Pons (tissue), 1 donor: ENCODE results near the gene SULF2.
A peak's percentile ranks its signal among the peaks of the same experiment; 100 is the strongest.

Experiments used
- DNase-seq: peaks from one replicate; pipeline ENCODE4 v3.0.0-alpha.2; 2016; ENCODE audit warnings: low spot score

SULF2 gene

DNA sequence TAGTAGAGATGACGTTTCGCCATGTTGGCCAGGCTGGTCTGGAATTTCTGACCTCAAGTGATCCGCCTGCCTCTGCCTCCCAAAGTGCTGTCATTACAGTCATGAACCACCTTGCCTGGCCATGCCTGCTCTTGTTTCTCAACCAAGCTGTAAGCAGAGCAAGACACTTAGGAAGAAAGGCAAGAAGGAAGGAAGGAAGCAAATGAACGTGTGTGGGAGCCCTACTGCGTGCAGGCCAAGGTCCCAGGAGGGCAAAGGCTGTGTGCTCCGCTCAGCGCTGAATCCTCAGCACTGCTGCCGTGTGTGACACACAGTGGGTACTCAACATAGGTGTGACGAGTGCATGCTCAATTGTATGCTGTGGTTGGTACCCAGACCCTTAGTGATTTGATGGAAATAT, 47.4 kb downstream of the SULF2 start:
- DNase-seq = no peak

DNA sequence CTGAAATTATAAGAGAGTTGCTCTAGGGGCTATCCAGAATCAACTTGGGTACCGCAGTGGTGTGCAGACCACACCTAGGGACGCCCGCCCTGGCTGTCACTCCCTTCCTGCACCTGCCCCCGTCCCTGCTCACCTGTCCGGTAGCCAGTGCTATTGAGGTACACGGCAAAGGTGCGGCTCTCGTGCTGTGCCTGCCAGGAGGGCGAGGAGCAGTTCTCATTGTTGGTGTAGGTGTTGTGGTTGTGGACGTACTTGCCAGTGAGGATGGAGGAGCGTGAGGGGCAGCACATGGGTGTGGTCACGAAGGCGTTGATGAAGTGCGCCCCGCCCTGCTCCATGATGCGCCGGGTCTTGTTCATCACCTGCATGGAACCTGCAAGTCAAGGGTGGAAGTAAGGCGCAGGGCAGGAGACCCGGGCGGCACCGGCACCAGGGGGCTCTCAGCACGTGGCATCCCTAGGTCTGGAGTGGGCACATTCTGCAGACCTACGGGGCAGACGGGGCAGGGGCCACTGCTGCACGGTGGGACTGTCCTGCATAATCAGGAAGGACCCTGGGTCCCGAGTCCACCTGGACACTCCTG, 48.6 kb downstream of the SULF2 start:
- DNase-seq = no peak

DNA sequence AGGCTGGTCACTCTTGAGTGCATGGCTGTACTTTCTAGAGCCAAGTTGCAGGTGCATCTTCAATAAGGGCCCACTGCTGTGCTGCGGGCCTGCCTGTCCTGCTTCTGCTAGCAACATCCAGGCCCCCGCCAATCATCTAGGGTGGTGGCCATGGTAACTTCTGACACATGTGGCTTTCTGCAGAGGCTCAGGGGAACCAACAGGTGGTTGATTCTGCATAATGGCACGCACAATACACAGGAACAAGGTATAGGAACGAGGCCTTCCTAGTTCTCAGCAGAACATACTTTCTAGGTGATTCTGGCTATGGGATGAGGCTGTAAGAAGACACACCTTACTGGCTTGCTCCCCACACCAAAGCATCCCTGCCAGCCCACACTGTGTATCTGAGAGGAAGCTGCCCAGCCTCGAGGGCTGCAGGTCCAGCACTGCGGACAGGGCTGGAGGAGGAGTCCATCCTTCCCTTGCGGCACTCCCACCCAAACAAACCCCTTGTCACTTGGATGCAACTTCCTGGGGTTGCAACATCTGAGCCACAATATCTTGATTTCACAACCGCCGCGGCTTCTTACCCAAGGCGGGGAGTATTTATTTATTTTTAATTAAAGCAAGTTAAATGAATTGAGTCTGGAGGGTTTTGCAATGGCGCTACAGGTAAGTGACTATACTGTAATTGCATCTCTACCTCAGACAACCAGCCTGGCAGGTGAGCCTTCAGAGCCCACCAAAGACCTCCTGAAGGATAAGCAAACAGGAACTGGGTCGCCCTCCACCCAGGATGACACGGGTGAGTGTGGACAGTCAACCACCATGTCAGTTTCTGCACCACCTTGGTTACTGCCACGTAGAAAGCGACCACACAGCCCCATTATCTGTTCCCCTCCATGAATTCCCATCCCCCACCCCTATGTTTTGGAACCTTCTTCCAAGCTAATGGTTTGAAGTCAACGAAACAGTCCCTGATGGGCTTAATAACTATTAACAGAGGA, 49.6 kb downstream of the SULF2 start:
- DNase-seq = no peak

DNA sequence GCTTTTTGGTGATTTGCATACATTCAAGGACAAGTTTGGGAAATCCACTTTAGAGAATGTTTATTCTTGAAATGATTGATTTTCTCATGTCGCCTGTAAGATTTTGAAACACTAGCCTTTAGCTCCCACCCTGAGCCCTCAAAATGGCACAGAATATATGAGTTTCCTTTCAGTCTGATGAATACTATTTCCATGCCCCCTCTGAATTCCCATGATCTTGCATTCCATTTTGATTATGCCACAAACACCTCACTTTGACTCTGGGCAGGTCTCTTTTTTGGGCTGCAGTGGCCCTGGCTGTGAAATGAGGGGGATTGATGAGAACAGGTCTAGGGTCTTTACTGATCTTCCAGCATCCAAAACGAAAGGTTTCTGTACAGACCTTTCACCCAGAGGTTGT, 50.4 kb downstream of the SULF2 start:
- DNase-seq = no peak

DNA sequence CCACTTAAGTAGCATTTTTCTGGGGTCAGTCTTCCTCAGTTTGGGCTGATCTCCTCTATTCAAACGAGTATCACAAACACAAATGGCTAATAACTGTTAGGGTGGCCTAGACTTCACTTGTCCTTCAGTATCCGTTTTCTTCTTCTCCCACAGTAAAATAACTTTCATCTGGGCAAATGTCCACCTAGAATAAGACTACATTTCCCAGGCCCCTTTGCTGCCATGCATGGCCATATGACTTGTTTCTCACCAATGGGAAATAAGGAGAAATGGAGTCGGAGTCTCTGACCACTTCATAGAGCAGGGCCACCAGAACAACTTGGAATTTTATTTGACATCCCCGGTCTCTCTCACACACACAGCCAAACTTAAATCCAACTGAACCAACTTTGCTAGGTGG, 51.4 kb downstream of the SULF2 start:
- DNase-seq = no peak

DNA sequence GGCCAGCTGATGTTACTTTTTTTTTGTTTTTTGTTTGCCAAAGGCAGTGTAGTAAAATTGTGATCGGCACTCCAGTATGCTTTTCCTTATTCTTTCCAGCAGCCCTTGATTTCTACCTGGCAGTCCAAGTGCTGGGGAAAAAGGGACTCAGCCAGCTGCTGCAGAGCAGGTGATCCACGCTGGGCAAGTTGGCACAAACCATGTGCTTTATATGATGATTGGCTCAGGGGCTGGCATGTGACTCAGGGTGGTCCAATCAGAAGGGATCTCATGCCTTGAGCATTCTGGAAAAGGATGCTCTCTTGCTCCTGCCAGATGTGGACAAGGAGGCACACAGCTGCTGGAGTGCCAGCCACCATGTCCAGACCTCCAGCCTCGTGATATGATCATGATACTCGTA, 54.5 kb downstream of the SULF2 start:
- DNase-seq = no peak

DNA sequence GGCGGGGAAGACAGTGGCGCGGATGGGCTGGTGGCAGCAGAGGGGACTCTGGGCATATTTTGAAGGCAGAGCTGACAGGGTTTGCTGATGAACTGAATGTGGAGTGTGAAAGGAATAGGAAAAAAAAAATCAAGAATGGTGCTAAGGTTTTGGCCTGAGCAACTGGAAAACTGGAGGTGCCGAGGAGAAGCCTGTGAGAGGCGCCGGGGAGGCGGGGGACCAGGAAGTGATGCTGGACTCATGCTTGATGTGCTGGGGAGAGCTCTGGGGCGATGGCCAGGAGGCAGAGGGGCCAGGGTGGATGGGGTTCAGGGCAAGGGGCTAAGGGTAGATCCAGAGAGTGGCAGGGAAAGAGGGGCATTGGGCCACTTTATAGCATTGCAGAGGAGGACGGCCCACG, 55.8 kb downstream of the SULF2 start:
- DNase-seq = no peak

DNA sequence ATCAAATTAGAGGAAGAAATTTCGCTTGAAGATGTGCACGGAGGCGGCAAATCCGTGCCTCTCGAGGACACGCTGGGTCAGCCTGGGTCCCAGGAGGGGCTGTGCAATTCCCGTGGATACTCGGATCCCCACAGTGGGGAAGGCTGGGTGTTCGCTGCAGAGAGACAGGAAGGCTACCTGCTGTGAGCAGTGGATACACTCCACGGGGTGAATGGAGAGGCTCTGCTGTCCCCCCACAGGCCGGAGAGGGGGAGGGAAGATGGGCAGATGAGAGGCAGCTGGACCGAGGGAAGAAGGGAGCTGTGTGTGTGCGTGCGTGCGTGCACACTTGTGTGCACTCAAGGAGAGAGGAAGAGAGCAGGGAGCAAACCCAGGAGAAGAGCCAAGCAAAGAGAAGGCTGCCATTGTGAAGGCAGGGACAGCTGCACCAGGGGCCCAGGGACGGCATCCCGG, 57.3 kb downstream of the SULF2 start:
- peak; percentile 89 for DNase-seq

DNA sequence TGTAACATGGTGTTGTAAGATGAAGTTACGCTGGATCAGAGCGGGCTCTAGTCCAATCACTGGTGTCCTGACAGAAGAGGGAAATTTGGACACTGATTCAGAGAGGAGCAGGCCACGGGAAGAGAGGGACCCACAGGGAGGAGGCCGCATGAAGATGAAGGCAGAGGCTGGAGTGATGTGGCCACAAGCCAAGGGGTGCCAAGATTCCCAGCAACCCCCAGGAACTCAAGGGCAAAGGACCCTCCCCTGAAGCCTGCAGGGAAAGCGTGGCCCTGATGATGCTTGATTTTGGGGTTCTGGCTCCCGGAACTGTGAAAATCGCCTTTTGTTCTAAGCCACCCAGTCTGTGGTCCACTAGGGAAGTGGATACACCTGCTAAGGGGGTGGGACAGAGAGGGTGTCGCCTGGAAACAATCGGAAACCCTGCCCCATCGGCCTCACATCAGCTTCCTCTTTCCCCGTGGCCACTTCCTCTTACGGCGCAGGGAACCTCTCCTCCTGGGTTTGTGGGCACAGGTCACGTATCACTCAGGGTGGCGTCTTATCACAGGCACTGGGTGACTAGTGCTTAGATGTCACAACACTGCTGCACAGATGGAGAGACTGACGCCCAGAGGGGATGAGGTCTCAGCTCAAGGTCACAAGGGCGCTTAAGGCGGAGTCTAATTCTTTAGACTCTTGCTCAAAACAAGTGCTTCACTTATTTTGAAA, 58.0 kb downstream of the SULF2 start:
- DNase-seq = peak; percentile 80

DNA sequence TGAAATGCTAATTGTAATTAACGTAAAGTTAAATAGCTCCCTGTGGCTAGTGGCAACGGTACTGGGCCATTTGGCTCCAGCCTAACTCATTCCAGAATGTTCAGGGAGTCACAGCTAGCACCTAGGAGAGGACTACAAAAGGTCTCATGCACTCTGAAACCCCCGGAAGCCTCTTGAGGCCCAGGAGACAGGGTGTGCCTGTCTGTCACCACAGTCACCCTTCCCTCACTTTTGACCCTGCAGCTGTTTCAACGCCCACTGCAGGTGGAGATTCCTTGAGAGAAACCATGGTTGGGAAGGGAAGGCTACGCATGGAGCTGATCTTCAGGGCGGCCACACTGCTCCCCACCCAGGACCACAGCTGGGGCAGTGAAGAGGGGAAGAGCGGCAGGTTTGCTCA, 58.6 kb downstream of the SULF2 start:
- DNase-seq = no peak

DNA sequence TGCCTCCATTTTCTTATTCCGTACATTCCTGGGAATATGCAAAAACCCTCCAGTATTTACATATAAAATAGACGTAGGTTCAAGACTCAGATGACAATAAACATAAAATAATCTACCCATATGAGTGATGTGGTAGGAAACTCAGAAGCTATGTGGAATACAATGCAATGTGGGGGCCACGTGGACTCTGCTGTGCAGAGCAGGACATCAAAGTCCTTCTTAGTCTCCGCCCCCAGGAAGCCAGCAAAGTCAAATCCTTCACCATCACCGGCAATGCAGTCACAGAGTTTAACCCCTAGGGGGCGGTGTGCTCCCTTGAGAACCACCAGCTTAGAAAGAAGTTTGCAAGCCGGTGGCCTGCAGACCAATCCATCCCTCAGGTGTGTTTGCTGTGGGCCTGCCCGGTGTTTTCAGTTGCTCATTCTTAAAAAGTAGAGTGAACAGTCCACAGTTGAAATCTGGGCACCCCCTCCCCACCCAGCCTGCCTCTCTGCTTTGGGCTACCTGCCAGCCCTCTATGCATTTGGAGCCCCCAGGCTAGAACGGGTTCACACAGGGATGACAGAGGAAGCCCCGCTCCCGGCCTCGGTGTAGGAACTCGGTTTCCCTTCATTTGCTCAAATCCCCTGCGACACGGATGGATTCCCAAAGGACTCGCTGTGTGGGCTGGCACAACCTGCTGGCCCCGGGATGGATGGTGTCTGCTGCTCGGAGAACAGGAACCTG, 59.9 kb downstream of the SULF2 start:
- DNase-seq = peak; percentile 83

DNA sequence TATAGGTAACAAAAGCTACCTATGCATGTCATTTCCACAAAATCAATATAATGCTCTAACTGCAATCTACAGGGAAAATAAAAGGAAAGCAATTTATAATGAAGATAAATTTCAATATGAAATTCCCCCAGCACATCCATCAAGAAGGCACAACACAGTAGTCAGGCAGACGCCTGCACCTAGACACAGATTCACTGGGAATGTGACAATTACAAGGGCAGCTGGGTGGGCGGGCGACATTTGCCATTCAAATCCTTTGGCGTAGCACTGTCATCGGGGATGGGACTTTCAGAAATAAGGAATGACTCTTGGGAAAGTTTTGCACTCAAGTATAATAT, 60.4 kb downstream of the SULF2 start:
- DNase-seq = no peak

DNA sequence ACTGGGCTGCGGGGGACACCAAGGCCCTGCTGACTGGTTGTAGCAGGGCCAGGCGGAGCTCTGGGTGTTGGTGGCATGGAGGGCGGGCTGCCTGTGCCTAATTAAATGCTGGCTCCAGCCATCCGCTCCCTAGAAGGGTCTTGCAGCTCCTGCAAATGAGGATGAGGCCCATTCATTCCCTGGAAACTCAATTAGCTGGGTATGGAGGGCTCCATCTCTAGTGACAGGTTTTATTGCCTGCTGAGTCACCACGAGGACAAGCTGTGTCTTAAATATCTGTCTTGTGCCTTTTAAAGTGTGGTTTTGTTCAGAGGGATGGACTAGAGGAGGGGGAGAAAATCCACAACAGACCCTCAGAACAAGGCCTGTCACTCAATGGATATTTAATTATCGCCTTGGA, 60.9 kb downstream of the SULF2 start:
- no peak for DNase-seq

DNA sequence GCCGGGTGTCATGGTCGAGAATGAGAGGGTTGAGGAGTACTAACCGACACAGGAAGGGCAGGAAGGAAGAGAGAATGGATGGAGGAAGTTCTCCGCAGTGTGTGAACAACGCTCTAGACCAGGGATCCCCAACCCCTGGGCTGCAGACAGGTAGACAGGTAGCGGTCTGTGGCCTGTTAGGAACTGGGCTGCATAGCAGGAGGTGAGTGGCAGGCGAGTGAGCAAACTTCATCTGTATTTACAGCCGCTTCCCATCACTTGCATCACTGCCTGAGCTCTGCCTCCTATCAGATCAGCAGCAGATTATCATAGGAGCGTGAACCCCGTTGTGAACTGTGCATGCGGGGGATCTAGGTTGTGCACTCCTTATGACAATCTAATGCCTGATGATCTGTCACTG, 62.0 kb downstream of the SULF2 start:
- no peak for DNase-seq

DNA sequence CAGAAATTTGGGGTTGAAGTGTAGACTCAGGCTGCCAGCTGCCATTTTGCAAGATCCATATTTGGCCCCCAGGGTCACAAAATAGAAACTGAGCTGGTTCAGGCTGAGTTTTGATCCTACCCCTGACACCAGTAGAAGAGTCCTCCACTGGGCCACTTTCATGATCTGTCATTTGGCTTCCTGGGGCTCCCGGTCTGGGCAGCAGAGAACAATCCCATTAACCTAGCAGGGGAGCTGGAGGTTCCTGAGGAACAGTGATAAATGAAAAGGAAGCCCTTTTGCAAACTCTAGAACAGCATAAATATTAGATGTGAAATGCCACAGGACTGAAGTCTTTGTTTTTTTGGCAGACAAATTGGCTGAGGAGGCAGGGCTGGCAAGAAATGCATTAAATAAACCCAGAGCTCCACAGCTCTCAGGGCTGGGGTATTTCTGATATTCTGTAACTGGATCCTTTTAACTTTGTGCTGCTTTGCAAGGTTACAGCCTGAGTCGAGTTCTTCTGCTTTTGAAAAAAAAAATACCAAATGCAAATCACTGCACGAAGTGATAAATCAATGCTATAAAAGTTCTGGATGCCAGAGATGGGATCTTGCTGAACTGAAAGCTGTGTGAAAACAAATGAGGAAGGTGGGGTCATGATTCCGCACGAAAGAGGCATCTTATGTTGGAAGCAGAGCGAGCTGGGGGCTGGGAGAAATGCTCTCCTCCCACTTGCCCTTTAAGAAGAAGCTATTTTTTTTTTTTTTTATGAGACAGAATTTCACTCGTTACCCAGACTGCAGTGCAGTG, 64.4 kb downstream of the SULF2 start:
- no peak for DNase-seq

DNA sequence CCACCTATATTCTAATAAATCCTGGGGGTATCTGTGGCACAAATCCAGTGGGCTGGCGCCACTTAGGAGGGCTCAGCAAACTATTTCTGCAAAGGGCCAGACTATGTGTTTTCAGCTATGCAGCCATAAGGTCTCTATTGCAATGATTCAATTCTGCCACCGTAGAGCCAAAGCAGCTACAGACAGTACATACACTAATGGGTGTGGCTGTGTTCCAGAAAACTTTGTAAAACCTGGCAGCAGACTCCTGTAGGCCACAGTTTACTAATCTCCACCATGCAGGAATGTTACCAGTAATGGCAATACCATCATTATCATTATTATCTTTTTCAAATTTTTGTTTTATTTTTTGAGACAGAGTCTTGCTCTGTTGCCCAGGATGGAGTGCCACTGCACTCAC, 65.7 kb downstream of the SULF2 start:
- DNase-seq = no peak

DNA sequence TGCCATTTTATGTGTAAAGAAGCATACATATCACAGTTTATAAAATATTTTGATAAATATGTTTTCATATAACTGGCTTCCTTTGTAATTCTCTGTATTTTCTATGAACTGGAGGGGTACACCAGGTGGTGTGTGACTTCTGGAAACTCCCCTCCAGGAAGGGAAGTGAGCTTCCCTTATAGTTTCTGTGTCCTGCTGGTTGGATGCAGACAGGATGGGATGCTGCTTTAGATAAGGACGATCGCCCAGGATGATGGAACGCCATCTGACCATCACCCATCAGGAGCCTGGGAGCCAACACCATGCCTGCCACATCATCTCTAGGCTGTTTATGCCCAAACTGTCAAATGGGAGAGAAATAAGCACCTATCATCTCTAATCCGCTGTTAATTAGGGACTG, 66.1 kb downstream of the SULF2 start:
- DNase-seq = no peak

DNA sequence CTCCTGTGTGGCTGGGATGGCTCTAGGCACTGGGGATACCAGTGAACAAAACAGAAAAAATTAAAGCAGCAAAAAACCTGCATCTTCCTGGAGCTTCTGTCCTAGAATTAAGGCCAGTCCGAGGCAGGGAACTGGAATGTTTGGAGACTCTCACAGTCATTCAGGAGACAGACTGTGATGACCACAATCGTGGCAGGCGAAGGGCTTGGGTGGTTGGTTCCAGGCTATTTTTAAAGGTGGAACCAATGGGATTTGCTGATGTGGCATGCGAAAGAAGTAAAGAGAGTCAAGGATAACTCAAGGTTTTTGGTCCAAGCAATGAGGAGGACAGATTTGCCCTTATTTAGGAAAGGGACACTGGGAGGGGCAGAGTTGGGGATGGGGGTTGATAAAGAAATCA, 66.9 kb downstream of the SULF2 start:
- no peak for DNase-seq

DNA sequence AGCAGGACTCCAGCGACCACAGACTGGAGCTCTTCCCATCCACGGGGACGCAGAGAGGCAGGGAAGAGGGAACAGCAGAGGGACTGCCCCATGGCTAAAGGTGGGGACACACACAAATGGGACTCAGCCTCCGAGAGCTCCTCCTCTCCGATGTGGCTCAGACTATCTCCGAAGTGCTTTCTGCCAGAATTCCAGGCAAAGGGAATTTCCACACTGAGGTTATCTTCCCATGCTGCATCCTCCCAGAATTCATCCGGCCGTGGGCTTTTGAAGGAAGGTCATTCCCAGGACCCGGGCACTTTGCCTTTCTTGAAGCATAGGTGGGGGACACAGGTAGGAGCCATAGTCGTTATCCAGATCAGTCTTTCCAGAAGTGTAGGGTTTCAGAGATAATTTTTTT, 67.9 kb downstream of the SULF2 start:
- DNase-seq = no peak

DNA sequence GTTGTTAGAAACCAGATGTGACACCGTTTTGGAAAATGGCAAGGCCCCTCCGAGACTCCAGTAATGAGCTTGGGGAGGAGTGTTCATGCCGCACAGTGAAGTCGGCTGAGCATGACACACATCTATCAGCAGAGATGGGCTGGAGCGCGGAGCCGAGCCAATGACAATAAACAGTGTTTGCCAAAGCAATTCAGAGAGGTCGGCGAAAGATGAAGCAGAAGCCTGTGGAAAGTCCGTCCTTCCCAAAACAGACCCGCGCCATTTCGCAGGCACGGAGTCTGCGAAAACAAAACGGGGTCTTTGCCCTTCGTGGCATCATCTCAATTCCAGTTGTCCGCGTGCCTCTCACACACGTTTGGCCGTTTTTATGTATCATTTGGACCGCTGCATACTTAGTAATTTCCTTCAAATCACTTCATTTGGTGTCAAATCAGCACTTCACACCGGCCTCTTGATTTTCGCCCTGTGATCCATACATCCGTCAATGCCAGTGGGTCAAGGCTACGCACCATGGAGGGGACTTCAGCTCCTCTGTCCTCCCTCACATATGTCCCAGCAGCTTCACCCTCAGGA, 71.3 kb downstream of the SULF2 start:
- DNase-seq = no peak

DNA sequence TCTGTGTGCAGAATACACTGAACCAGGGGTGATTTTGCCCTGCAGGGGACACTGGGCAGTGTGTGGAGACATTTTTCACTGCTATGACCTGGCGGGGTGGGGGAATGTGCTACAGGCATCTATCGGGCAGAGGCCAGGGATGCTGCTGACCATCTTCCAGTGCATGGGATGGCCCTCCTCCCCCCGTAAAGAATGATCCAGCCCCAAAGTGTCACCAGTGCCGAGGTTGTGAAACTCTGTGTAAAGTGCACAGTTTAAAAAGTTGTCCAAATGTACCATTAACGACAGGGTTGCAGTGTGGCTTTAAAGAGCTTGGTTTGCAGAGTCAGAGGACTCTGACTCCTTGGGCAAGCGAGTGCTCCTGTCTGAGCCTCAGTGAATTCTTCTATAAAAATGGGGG, 72.1 kb downstream of the SULF2 start:
- no peak for DNase-seq
